Upper lobe of right lung (tissue), 1 donor: ENCODE results near the gene AMPD2. TPM values are rescaled to one million over a fixed set of nuclear protein-coding genes. Genes with fewer than 3 reads are reported as not detected.

ENCODE experiments used
- ATAC-seq: fragments of 200-7000 bp; cut with Tn5 transposase; one replicate; pipeline ENCODE4 v1.9.1; 2020; ENCODE audit warnings: mild to moderate bottlenecking, moderate library complexity
- DNase-seq: peaks from one replicate; pipeline ENCODE4 v3.0.0-alpha.2; 2020
- H3K27ac ChIP-seq: fragments of 200-600 bp; one replicate; pipeline ENCODE4 v1.8.0; 2022
- H3K27me3 ChIP-seq: fragments of 200-600 bp; one replicate; pipeline ENCODE4 v1.8.0; 2022; ENCODE audit warnings: mild to moderate bottlenecking
- H3K36me3 ChIP-seq: fragments of 200-600 bp; one replicate; pipeline ENCODE4 v1.8.0; 2022
- H3K4me1 ChIP-seq: fragments of 200-600 bp; one replicate; pipeline ENCODE4 v1.8.0; 2022
- H3K4me3 ChIP-seq: fragments of 200-600 bp; one replicate; pipeline ENCODE4 v1.8.0; 2022; ENCODE audit warnings: mild to moderate bottlenecking
- H3K9me3 ChIP-seq: fragments of 200-600 bp; one replicate; pipeline ENCODE4 v1.8.0; 2022
- CTCF ChIP-seq: fragments of 200-600 bp; IDR thresholded peaks from one replicate; pipeline ENCODE4 v1.8.0; 2022; ENCODE audit warnings: antibody characterized with exemption
- intact Hi-C: fragments of 100-400 bp; cut with DNase I; formaldehyde crosslinking; loops from one replicate; pipeline ENCODE4 v1.11.0; 2022
- total RNA-seq: library from RNA; stranded (reverse); fragmentation: NEBNext Ultra II Directional; extraction: Animal tissue kit (Norgen Biotek cat#: 25700); gene quantifications from one replicate; pipeline ENCODE4 v1.2.1, GENCODE V29; 2021
- donor health status: DM: no; HTN: yes; CAD: no; lungs with severe emphysema.

The AMPD2 gene
- total RNA-seq, 1 donor from 2014 or later = 56.9 TPM

GRCh38 chr1:109622137-109622892 lies 2.7 kb downstream of the AMPD2 start:
- intact Hi-C loops = no loop called here
- peak overlapping the region; percentile 83 for H3K4me3 ChIP-seq
- no peaks in the 10 kb centered on the region for H3K9me3 ChIP-seq
- no peaks in the 10 kb centered on the region for H3K27me3 ChIP-seq
- TF ChIP-seq CTCF = no peak
- peaks cover 41% of the 10 kb centered on the region for H3K4me1 ChIP-seq
- H3K27ac ChIP-seq = no peak overlapping the region
- H3K36me3 ChIP-seq = peaks cover 11% of the 10 kb centered on the region
- DNase-seq (no peak), ATAC-seq (no peak)

GRCh38 chr1:109622895-109623294 lies 3.3 kb downstream of the AMPD2 start:
- ATAC-seq (no peak), DNase-seq (no peak)
- intact Hi-C loops = no loop called here
- H3K9me3 ChIP-seq = no peaks in the 10 kb centered on the region
- peaks cover 16% of the 10 kb centered on the region for H3K36me3 ChIP-seq
- H3K27ac ChIP-seq = peak overlapping the region; percentile 24
- H3K4me3 ChIP-seq = no peak overlapping the region
- H3K4me1 ChIP-seq = peaks cover 41% of the 10 kb centered on the region
- TF ChIP-seq CTCF = no peak
- no peaks in the 10 kb centered on the region for H3K27me3 ChIP-seq

GRCh38 chr1:109623601-109624161 lies 4.0 kb downstream of the AMPD2 start:
- Histone ChIP-seq H3K36me3 (peaks cover 24% of the 10 kb centered on the region), H3K4me3 (no peak overlapping the region), H3K4me1 (peaks cover 40% of the 10 kb centered on the region), H3K9me3 (no peaks in the 10 kb centered on the region), H3K27ac (no peak overlapping the region), H3K27me3 (no peaks in the 10 kb centered on the region)
- no peak for TF ChIP-seq CTCF
- DNase-seq (no peak), ATAC-seq (no peak)
- intact Hi-C loops = no loop called here

- no peak overlapping the region for H3K4me3 ChIP-seq
- DNase-seq (no peak), ATAC-seq (no peak)
- no peak overlapping the region for H3K27ac ChIP-seq
- H3K4me1 ChIP-seq = peaks cover 33% of the 10 kb centered on the region
- no peaks in the 10 kb centered on the region for H3K27me3 ChIP-seq
- H3K36me3 ChIP-seq = peaks cover 31% of the 10 kb centered on the region
- no peaks in the 10 kb centered on the region for H3K9me3 ChIP-seq
- TF ChIP-seq CTCF = no peak
- intact Hi-C loops = no loop called here
Measured at GRCh38 chr1:109624201-109625010, 4.8 kb downstream of the AMPD2 start.

GRCh38 chr1:109625176-109625575 lies 5.5 kb downstream of the AMPD2 start:
- intact Hi-C loops = no loop called here
- TF ChIP-seq CTCF = no peak
- Histone ChIP-seq H3K27me3 (no peaks in the 10 kb centered on the region), H3K9me3 (no peaks in the 10 kb centered on the region), H3K4me3 (no peak overlapping the region), H3K27ac (no peak overlapping the region), H3K4me1 (peaks cover 33% of the 10 kb centered on the region), H3K36me3 (peaks cover 35% of the 10 kb centered on the region)
- no peak for ATAC-seq
- no peak for DNase-seq
